ENCODE results near the gene GNAS-AS1. TPM values are rescaled to one million over a fixed set of nuclear protein-coding genes. Genes with fewer than 3 reads are reported as not detected.
A peak's percentile ranks its signal among the peaks of the same experiment; 100 is the strongest.

GNAS-AS1 gene
- total and polyA plus RNA-seq, 2 of the 8 experiments (the other 6 are each of a cell fraction or from before 2014, with no cell fraction given) = 4.7 to 13.7 TPM

MicroRNAs within 50 kb of the gene (microRNA counts, 767-probe panel; counts per million panel counts)
- 879 counts per million, percentile 95 among the panel's probes with 10 or more counts for microRNA hsa-miR-296-3p
- 8,847 counts per million, percentile 98 among the panel's probes with 10 or more counts for microRNA hsa-miR-296-5p
- microRNA hsa-miR-298 = 879 counts per million, percentile 95 among the panel's probes with 10 or more counts

Small RNA genes lying within 50 kb of the gene (microRNA-seq; reads per million reads assigned to microRNA genes)
- 0.23 to 1.0 reads per million in 2 experiments for gene MIR298 (ENCODE audit: borderline microRNAs expressed in 2 of 2, borderline number of aligned reads in 2 of 2, borderline replicate concordance in 1 of 2)

Small RNA genes lying within 50 kb of the gene (small RNA-seq; reads per million reads assigned to genes)
- gene MIR298 (ENCODE audit: insufficient read depth) = 3.4 reads per million, percentile 45 among the genes with 10 or more reads in this experiment
- gene RF02127 (ENCODE audit: insufficient read depth) = not detected
- not detected for gene RF02128 (ENCODE audit: insufficient read depth)
- gene RF02130 (ENCODE audit: insufficient read depth) = not detected
- not detected for gene RF02131 (ENCODE audit: insufficient read depth)

Other genes with a start within 250 kb of the GNAS-AS1 start
- 61.6 and 64.4 TPM in 2 replicates for gene STX16, start 199.6 kb downstream of the GNAS-AS1 start, total RNA-seq (2021; fragmentation: NEBNext Ultra II Directional; extraction: Animal tissue kit (Norgen Biotek cat#: 25700))
- gene STX16, start 199.6 kb downstream of the GNAS-AS1 start, polyA plus RNA-seq (2011; rRNA removed) = 45.2 and 45.3 TPM in 2 replicates
- 26.7 and 26.8 TPM in 2 replicates for gene NPEPL1, start 158.1 kb downstream of the GNAS-AS1 start, total RNA-seq (2021; fragmentation: NEBNext Ultra II Directional; extraction: Animal tissue kit (Norgen Biotek cat#: 25700))
- 12.4 and 26.3 TPM in 2 replicates for gene NPEPL1, start 158.1 kb downstream of the GNAS-AS1 start, polyA plus RNA-seq (2011; rRNA removed)
- 989 and 1,039 TPM in 2 replicates for gene GNAS, start 1.8 kb upstream of the GNAS-AS1 start, total RNA-seq (2021; fragmentation: NEBNext Ultra II Directional; extraction: Animal tissue kit (Norgen Biotek cat#: 25700))
- gene GNAS, start 1.8 kb upstream of the GNAS-AS1 start, polyA plus RNA-seq (2011; rRNA removed) = 1,613 and 2,238 TPM in 2 replicates
- 56.3 and 59.6 TPM in 2 replicates for gene NELFCD, start 130.4 kb upstream of the GNAS-AS1 start, total RNA-seq (2021; fragmentation: NEBNext Ultra II Directional; extraction: Animal tissue kit (Norgen Biotek cat#: 25700))
- gene NELFCD, start 130.4 kb upstream of the GNAS-AS1 start, polyA plus RNA-seq (2011; rRNA removed) = 35.5 and 35.8 TPM in 2 replicates
- 32.3 and 32.8 TPM in 2 replicates for gene CTSZ, start 156.4 kb upstream of the GNAS-AS1 start, total RNA-seq (2021; fragmentation: NEBNext Ultra II Directional; extraction: Animal tissue kit (Norgen Biotek cat#: 25700))
- 34.0 and 37.3 TPM in 2 replicates for gene CTSZ, start 156.4 kb upstream of the GNAS-AS1 start, polyA plus RNA-seq (2011; rRNA removed)
- not detected in 2 replicates for gene TUBB1, start 168.5 kb upstream of the GNAS-AS1 start, total RNA-seq (2021; fragmentation: NEBNext Ultra II Directional; extraction: Animal tissue kit (Norgen Biotek cat#: 25700))
- gene TUBB1, start 168.5 kb upstream of the GNAS-AS1 start, polyA plus RNA-seq (2011; rRNA removed) = not detected in 2 replicates
- gene ATP5F1E, start 181.4 kb upstream of the GNAS-AS1 start, total RNA-seq (2021; fragmentation: NEBNext Ultra II Directional; extraction: Animal tissue kit (Norgen Biotek cat#: 25700)) = 45.5 and 47.8 TPM in 2 replicates
- gene ATP5F1E, start 181.4 kb upstream of the GNAS-AS1 start, polyA plus RNA-seq (2011; rRNA removed) = 12.1 and 15.7 TPM in 2 replicates
- gene PRELID3B, start 191.9 kb upstream of the GNAS-AS1 start, total RNA-seq (2021; fragmentation: NEBNext Ultra II Directional; extraction: Animal tissue kit (Norgen Biotek cat#: 25700)) = 43.2 and 50.5 TPM in 2 replicates
- gene PRELID3B, start 191.9 kb upstream of the GNAS-AS1 start, polyA plus RNA-seq (2011; rRNA removed) = 4.6 and 8.1 TPM in 2 replicates